Hair follicle dermal papilla cell (primary cell): Measurements from ENCODE around the gene SMPD2. TPM values are rescaled to one million over a fixed set of nuclear protein-coding genes. Genes with fewer than 3 reads are reported as not detected.

ENCODE experiments used
- total RNA-seq: library from RNA; depleted of rRNA; stranded (reverse); fragments of >200 nt; gene quantifications from 2 replicates; pipeline ENCODE4 v1.2.3, GENCODE V29; 2012

SMPD2 gene, protein sequence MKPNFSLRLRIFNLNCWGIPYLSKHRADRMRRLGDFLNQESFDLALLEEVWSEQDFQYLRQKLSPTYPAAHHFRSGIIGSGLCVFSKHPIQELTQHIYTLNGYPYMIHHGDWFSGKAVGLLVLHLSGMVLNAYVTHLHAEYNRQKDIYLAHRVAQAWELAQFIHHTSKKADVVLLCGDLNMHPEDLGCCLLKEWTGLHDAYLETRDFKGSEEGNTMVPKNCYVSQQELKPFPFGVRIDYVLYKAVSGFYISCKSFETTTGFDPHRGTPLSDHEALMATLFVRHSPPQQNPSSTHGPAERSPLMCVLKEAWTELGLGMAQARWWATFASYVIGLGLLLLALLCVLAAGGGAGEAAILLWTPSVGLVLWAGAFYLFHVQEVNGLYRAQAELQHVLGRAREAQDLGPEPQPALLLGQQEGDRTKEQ
- 10.8 and 14.3 TPM in 2 replicates for total RNA-seq

DNA sequence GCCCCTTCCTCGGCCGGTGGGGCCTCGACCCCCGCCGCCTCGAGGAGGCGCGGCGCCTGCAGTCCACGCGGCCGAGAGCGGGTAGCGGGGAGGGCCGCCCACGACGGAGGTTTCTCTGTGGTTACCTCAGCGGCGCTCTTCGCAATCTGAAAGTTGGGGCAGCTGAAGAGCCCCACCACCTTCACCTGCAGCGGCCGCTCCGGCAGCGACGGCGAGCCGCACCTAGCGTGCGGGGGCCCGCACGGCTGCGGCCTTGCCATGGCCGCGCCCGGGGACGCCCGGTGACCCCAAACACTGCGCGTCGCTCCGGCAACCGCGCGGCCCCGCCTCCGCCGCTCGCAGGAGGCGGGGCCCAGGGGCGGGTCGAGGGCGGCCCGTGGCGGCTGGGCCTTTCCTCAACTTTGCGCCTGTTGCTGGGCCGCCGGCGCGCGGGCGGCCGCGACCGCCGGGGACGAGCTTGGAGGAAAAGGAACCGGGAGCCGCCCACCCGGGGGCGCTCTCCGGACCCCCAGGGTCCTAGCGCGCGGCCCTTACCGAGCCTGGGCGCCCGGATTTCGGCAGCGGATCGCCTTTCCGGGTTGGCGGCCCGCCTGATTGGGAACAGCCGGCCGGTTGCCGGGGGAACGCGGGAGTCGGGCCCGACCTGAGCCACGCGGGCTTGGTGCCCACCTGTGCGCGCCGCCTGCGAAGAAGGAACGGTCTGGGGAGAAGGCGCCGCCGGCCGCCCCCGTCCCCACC, at the start of gene SMPD2, which contains the start of gene PPIL6:
Gene SMPD2, plus strand, starts transcription at position 394 of the 738 bp plus-strand sequence. CDS start 398 bp downstream, outside the sequence.
Gene PPIL6, minus strand, starts transcription at position 298 of the 738 bp plus-strand sequence. Its CDS starts 38 bp downstream, at position 260.

DNA sequence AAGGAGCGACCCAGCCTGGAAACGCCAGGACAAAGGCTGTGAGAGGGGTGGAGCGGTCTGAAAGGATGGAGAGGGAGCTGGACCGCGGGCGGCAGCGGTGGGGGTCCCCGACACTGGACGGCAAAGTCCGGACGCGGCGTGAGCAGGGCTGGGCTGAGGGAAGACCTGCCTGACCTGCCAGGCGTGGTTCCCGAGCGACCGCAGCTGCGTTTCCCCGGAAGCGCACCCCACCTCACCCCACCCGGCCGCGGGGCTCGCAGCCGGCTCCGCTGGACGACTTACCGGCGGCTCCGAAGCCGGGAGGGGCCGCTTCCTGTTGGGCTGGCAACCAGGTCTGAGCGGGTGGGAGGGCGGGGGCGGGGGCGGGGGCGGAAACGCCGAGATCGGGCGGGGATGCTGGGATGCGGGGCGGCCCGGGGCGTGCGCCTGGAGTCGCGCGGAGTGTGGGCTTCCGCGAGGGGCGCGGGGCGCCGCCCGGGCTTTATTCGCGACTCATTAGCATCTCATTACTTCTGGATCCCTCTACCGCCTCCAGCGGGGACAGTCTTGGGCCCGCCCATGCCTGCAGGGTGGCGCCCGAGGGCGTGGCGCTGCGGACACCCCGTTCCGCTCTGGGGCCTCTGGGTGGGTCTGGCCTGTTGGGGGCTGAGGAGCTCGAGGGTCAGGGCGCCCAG, 15.1 kb downstream of the SMPD2 start, which contains the start of gene MICAL1:
Gene MICAL1, minus strand, starts transcription at position 336 of the 674 bp plus-strand sequence. CDS start 1,576 bp downstream, outside the sequence.

DNA sequence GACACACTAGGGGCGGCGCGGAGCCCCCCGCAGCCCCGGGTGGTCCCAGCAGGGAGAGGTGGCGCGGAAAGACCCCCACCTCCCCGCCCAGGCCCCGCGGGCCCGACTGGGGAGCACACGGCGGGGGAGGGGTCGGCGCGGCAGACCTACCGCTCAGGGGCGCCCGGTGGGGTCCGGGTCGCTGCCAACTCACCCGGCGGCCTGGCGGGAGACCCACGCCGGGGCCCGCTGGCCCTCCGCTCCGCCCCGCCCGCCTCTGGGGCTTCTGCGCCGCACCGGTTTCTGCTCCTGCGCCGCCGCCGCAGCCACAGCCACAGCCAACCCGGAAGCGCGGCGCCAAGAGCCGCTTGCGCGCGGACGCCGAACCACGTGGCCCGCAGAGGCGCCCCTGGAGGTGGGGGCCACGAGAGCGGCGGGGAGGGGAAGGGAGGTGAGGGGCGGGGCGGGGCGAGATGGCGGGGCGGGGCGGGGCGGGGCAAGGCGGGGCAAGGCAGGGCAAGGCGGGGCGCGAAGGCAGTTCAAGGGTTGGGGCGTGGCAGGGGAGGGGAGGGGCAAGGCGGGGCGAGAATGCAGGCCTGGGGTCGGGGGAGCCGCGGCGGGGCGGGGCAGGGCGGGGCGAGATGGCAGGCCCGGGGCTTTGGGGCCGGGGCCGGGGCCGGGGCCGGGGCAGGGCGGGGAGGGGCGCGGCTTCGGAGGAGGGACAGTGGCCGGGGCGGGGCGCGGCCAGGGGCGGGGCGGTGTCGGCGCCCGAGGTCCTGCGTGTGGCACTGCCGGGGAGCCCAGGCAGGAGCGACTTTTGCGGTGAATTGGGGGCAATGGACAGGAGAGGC, 42.6 kb downstream of the SMPD2 start, which contains the start of gene ZBTB24:
Gene ZBTB24, minus strand, starts transcription at position 315 of the 830 bp plus-strand sequence. CDS start 1,193 bp downstream, outside the sequence.

Other genes starting within 250 kb of the SMPD2 start
- 155 and 173 TPM in 2 replicates for gene CD164, start 58.3 kb upstream of the SMPD2 start, total RNA-seq
- 2.1 and 2.3 TPM in 2 replicates for gene PPIL6, start 96 bp upstream of the SMPD2 start, total RNA-seq
- 139 and 150 TPM in 2 replicates for gene MICAL1, start 15.0 kb downstream of the SMPD2 start, total RNA-seq
- gene ZBTB24, start 42.5 kb downstream of the SMPD2 start, total RNA-seq, result 16.2 and 19.5 TPM in 2 replicates